Esophagus squamous epithelium (tissue), 4 donors: Measurements from ENCODE around the gene NR2C2.

Experiments used
- POLR2A ChIP-seq, 4 donors: fragments of 450-650 bp; IDR thresholded peaks; one replicate each; pipeline ENCODE4 v1.6.1; 2017; ENCODE audit warnings: antibody characterized with exemption in 4 of 4, mild to moderate bottlenecking in 4 of 4, moderate library complexity in 3 of 4
- TF ChIP-seq, protein P1 (sequence below), 6 experiments: fragments of 450-650 bp in 4 of 6; fragments of 200-600 bp in 2 of 6; sonication (generic) in 2 of 6; IDR thresholded peaks; one replicate each; pipeline ENCODE4 v1.5.1; 2016 to 2019; ENCODE audit warnings: antibody characterized with exemption in 6 of 6, mild to moderate bottlenecking in 4 of 6, moderate library complexity in 4 of 6

DNA sequence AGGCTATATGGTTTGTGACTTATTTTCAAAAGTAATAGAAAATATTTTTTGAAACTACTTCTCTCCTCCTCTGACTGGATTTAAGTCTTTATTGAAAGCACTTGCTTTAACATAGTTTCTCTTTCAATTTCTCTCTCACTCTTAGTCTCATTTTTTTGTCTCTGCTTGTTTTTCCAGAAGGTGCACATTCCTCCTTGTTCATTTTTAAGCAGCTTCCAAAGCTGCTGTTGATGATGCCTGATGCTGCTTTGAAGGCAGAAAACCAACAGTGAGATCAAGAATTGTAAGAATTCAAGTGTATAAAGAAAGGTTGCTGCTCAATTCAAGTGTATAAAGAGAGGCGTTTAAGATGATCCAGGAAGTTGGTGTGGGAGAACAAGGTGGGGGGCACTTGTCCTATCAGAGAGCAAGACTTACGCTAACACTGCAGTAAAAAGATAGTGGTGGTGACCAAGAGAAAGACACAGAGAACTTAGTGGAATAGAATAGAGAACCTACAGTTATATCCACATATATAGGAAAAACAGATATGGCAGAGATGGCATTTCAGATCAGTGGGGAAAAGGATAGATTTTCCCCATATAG is 12.1 kb downstream of the NR2C2 start:
- TF ChIP-seq, protein P1, sequence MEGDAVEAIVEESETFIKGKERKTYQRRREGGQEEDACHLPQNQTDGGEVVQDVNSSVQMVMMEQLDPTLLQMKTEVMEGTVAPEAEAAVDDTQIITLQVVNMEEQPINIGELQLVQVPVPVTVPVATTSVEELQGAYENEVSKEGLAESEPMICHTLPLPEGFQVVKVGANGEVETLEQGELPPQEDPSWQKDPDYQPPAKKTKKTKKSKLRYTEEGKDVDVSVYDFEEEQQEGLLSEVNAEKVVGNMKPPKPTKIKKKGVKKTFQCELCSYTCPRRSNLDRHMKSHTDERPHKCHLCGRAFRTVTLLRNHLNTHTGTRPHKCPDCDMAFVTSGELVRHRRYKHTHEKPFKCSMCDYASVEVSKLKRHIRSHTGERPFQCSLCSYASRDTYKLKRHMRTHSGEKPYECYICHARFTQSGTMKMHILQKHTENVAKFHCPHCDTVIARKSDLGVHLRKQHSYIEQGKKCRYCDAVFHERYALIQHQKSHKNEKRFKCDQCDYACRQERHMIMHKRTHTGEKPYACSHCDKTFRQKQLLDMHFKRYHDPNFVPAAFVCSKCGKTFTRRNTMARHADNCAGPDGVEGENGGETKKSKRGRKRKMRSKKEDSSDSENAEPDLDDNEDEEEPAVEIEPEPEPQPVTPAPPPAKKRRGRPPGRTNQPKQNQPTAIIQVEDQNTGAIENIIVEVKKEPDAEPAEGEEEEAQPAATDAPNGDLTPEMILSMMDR (IDR thresholded peaks at IDR 0.05): no peak
- no peak for TF ChIP-seq POLR2A (IDR thresholded peaks at IDR 0.05)
